ENCODE data around the gene CAMTA1.
"Not testable (repeated sequence)": the region's sequence is repeated elsewhere in the genome, so short reads cannot be mapped to it uniquely, and the experiment has no call there.

The CAMTA1 gene

GRCh38 chr1:7791027-7791426 is 1005.8 kb downstream of the CAMTA1 start:
- not testable (repeated sequence) for H3K27ac ChIP-seq, H3K4me3 ChIP-seq

- H3K27ac ChIP-seq: no peak overlapping the region
- H3K4me3 ChIP-seq: no peak overlapping the region
Observed at GRCh38 chr1:7795406-7795805, 1010.2 kb downstream of the CAMTA1 start.

- Histone ChIP-seq H3K27ac (no peak overlapping the region), H3K4me3 (no peak overlapping the region)
Observed at GRCh38 chr1:7805460-7805859, 1020.2 kb downstream of the CAMTA1 start.

- Histone ChIP-seq H3K4me3 (no peak overlapping the region), H3K27ac (no peak overlapping the region)
Observed at GRCh38 chr1:7808253-7808844, 1023.1 kb downstream of the CAMTA1 start.

GRCh38 chr1:7809742-7810141 is 1024.5 kb downstream of the CAMTA1 start:
- H3K4me3 ChIP-seq: no peak overlapping the region
- H3K27ac ChIP-seq: no peak overlapping the region

GRCh38 chr1:7810395-7810794 is 1025.1 kb downstream of the CAMTA1 start:
- Histone ChIP-seq H3K27ac (no peak overlapping the region), H3K4me3 (no peak overlapping the region)

GRCh38 chr1:7811476-7811875 is 1026.2 kb downstream of the CAMTA1 start:
- Histone ChIP-seq H3K4me3 (no peak overlapping the region), H3K27ac (no peak overlapping the region)

- no peak overlapping the region for H3K27ac ChIP-seq
- no peak overlapping the region for H3K4me3 ChIP-seq
Observed at GRCh38 chr1:7813677-7814373, 1028.6 kb downstream of the CAMTA1 start.
